Peyer's patch (tissue), 4 donors: ENCODE results near the gene RASSF3. TPM values are rescaled to one million over a fixed set of nuclear protein-coding genes. Genes with fewer than 3 reads are reported as not detected.

Experiments used
- DNase-seq, 3 donors: peaks; one replicate each; pipeline ENCODE4 v3.0.0-alpha.2; 2017 to 2019
- H3K27ac ChIP-seq, 4 donors: fragments of 200-600 bp; sonication (generic); one replicate each; pipeline ENCODE4 v1.5.1; 2016 to 2019
- H3K27me3 ChIP-seq, 2 donors: fragments of 200-600 bp; sonication (generic); one replicate each; pipeline ENCODE4 v1.5.1; 2019
- H3K36me3 ChIP-seq, 3 donors: fragments of 200-600 bp; sonication (generic); one replicate each; pipeline ENCODE4 v1.5.1; 2016 to 2019
- H3K4me1 ChIP-seq, 4 donors: fragments of 200-600 bp; sonication (generic); one replicate each; pipeline ENCODE4 v1.5.1; 2016 to 2019
- H3K4me3 ChIP-seq, 4 donors: fragments of 200-600 bp; sonication (generic); 1 replicate in 3 of 4; 2 replicates in 1 of 4; pipeline ENCODE4 v1.5.1; 2016 to 2019; ENCODE audit warnings: mild to moderate bottlenecking in 1 of 4
- H3K9me3 ChIP-seq, 4 donors: fragments of 200-600 bp; sonication (generic); one replicate each; pipeline ENCODE4 v1.5.1; 2016 to 2019; ENCODE audit warnings: mild to moderate bottlenecking in 1 of 4
- CTCF ChIP-seq, 6 experiments: fragments of 450-650 bp in 4 of 6; fragments of 200-600 bp in 2 of 6; sonication (generic) in 1 of 6; IDR thresholded peaks; one replicate each; pipeline ENCODE4 v1.5.1; 2017 to 2019; ENCODE audit warnings: antibody characterized with exemption in 6 of 6, mild to moderate bottlenecking in 3 of 6, moderate library complexity in 1 of 6
- POLR2A ChIP-seq, 2 donors: fragments of 450-650 bp; IDR thresholded peaks; one replicate each; pipeline ENCODE4 v1.5.1; 2017; ENCODE audit warnings: antibody characterized with exemption in 2 of 2, mild to moderate bottlenecking in 2 of 2, moderate library complexity in 2 of 2
- total RNA-seq, 4 donors: library from RNA; depleted of rRNA; stranded (reverse); fragments of >200 nt; gene quantifications; one replicate each; pipeline ENCODE4 v1.1.0, GENCODE V29; 2016

RASSF3 gene
- total RNA-seq, 4 donors from 2014 or later: 14.3 to 60.2 (median 27.2) TPM

GRCh38 chr12:64730588-64730969 is 120.3 kb downstream of the RASSF3 start:
- no peaks in the 10 kb centered on the region for H3K27me3 ChIP-seq
- no peak overlapping the region for H3K4me3 ChIP-seq
- TF ChIP-seq POLR2A (IDR thresholded peaks at IDR 0.05) (no peak), CTCF (IDR thresholded peaks at IDR 0.05) (no peak)
- H3K9me3 ChIP-seq: no peaks in the 10 kb centered on the region
- H3K4me1 ChIP-seq: no peaks in the 10 kb centered on the region
- peak overlapping the region in 2 of 4 donors; percentile 16 to 29 for H3K27ac ChIP-seq
- no peak for DNase-seq
- H3K36me3 ChIP-seq: peaks cover 0 to 54% (median 0%) of the 10 kb centered on the region in 3 donors

- no peaks in the 10 kb centered on the region for H3K9me3 ChIP-seq
- TF ChIP-seq CTCF (IDR thresholded peaks at IDR 0.05): no peak
- TF ChIP-seq POLR2A (IDR thresholded peaks at IDR 0.05): no peak
- DNase-seq: no peak
- H3K36me3 ChIP-seq: peaks cover 0 to 65% (median 0%) of the 10 kb centered on the region in 3 donors
- H3K4me3 ChIP-seq: no peak overlapping the region
- no peaks in the 10 kb centered on the region for H3K27me3 ChIP-seq
- no peak overlapping the region for H3K27ac ChIP-seq
- H3K4me1 ChIP-seq: no peaks in the 10 kb centered on the region
Observed at GRCh38 chr12:64731683-64732082, 121.4 kb downstream of the RASSF3 start.

- H3K9me3 ChIP-seq: no peaks in the 10 kb centered on the region
- no peaks in the 10 kb centered on the region for H3K4me1 ChIP-seq
- peaks cover 0 to 62% (median 0%) of the 10 kb centered on the region in 3 donors for H3K36me3 ChIP-seq
- H3K27me3 ChIP-seq: no peaks in the 10 kb centered on the region
- H3K27ac ChIP-seq: no peak overlapping the region
- no peak for TF ChIP-seq POLR2A (IDR thresholded peaks at IDR 0.05)
- TF ChIP-seq CTCF (IDR thresholded peaks at IDR 0.05): no peak
- no peak overlapping the region for H3K4me3 ChIP-seq
- DNase-seq: no peak
Observed at GRCh38 chr12:64733857-64734256, 123.6 kb downstream of the RASSF3 start.

DNA sequence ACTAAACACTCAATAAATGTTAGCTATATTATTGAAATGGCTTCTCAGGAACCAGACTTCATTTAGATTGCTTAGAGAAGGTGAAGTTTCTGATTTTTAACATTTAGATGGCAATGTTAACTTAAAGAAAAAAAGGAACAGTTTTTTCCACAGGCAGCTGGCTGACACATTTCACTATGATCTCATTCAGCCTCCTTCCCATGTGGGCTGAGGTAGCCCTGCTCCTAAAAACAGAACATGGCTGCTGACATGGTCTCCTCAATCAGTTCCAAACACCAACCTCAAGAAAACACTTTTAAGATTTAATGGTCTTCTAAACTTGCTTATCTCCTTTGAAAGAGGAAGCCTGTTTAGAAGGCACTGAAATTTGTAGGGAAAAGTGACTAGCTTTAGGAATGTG is 125.1 kb downstream of the RASSF3 start:
- no peak overlapping the region for H3K27ac ChIP-seq
- H3K4me3 ChIP-seq: no peak overlapping the region
- H3K36me3 ChIP-seq: peaks cover 0 to 76% (median 0%) of the 10 kb centered on the region in 3 donors
- no peaks in the 10 kb centered on the region for H3K9me3 ChIP-seq
- DNase-seq: no peak
- TF ChIP-seq POLR2A (IDR thresholded peaks at IDR 0.05) (no peak), CTCF (IDR thresholded peaks at IDR 0.05) (no peak)
- H3K4me1 ChIP-seq: no peaks in the 10 kb centered on the region
- no peaks in the 10 kb centered on the region for H3K27me3 ChIP-seq

GRCh38 chr12:64736771-64737170 is 126.5 kb downstream of the RASSF3 start:
- Histone ChIP-seq H3K9me3 (no peaks in the 10 kb centered on the region), H3K27me3 (no peaks in the 10 kb centered on the region), H3K4me1 (no peaks in the 10 kb centered on the region), H3K4me3 (no peak overlapping the region), H3K36me3 (peaks cover 0 to 75% (median 0%) of the 10 kb centered on the region in 3 donors), H3K27ac (no peak overlapping the region)
- TF ChIP-seq POLR2A (IDR thresholded peaks at IDR 0.05) (no peak), CTCF (IDR thresholded peaks at IDR 0.05) (no peak)
- DNase-seq: no peak

DNA sequence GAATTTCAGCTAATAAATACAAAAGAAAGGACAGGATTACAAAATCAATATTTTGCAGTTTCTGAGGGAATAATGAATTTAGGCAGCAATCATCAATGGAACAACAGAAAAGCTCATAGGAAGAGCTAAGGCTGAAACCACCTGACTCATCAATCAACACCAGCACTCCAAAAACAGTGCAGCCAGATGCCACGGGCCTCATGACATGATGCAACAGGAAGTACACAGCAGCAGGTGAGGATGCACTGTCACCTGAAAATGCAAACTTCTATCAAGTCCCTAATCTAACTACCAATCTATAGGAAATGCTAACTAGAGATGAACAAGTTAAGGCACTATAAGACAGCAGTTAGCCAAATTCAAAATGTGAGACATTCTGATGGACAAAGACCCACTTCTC is 127.2 kb downstream of the RASSF3 start:
- no peaks in the 10 kb centered on the region for H3K9me3 ChIP-seq
- H3K27me3 ChIP-seq: no peaks in the 10 kb centered on the region
- no peaks in the 10 kb centered on the region for H3K4me1 ChIP-seq
- no peak overlapping the region for H3K4me3 ChIP-seq
- H3K36me3 ChIP-seq: peaks cover 0 to 81% (median 0%) of the 10 kb centered on the region in 3 donors
- TF ChIP-seq POLR2A (IDR thresholded peaks at IDR 0.05) (no peak), CTCF (IDR thresholded peaks at IDR 0.05) (no peak)
- DNase-seq: no peak
- H3K27ac ChIP-seq: no peak overlapping the region
